IPS DF 4.7 (cell line): ENCODE results near the gene GUCA1C.

Experiments
- DNase-seq: peaks from one replicate; pipeline ENCODE4 v3.0.0-alpha.2; 2013; ENCODE audit warnings: low spot score; ENCODE audit errors: extremely low read depth

GUCA1C gene, protein sequence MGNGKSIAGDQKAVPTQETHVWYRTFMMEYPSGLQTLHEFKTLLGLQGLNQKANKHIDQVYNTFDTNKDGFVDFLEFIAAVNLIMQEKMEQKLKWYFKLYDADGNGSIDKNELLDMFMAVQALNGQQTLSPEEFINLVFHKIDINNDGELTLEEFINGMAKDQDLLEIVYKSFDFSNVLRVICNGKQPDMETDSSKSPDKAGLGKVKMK

DNA sequence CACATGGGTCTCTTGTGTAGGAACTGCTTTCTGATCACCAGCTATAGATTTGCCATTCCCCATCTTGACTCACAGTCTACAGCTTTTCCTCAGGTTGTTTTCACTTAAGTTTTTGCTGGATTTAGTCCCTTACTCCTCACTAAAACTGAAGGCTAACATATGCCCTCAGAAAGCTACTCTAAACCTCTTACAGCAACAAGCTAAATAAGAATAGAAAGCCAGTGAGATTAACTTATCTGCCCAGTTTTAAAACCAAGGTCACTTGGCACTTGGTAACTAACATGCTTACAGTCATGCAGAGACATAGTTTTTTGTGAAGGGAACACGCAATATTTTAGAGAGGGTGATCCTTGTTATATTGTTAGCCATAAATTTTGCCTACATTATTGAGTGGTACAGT, at the start of gene GUCA1C:
TSS of gene GUCA1C (minus strand) at position 180 of the 400 bp plus-strand sequence. CDS start at position 63, 117 bp downstream.
- no peak for DNase-seq

DNA sequence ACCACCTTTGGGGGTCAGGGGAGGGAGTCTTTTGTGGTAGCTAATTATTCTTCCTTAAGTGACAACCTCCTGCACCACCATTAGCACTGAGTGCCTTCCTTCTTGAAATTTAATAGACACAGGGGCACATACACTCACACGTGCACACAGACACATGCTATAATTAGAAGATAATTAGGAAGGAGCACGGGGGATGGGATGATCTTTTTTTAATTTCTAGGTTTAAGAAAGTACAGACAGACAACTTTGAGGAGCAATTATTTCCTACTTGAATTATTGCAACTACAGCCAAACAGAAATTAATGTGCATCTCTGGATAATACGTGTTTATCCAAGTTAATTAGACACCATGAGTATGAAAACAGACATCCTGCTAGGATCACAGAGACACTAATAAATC, 44.8 kb upstream of the GUCA1C start:
- DNase-seq: no peak

DNA sequence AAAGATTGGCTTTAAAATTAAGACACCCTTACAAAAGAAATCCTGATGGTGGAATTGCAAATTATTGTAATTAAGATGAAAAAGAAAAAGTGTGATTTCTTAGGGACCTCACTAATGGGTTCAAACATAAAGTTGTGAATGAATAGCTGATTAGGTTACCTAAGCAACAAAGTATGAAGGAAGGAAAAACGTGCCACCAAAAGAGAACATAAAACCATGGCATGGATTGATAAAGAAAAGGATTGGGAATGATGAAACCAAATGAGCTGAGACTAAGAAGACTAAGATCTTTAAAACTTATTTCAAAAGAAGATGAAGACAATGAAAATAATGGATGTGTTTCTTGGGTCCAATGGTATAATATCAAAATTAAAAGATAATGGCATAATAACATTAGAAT, 32.2 kb upstream of the GUCA1C start:
- no peak for DNase-seq

DNA sequence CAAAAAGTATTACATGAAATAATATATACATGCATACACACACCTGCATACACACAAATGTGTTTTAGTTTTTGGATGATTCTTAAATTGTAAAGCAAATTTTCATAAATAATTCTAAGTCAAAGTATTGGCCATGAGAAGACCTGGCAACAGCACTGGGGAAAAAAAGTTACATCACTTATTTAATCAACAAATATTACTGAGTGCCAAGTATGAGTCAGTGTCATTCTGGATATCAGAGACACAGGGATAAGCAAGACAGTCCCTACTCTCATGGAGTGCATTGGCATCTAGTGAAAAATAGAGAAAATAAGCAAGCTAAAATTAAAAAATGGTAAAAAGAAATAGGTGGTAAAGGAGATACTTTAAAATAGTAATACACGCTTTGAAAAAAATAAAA, 29.4 kb upstream of the GUCA1C start:
- no peak for DNase-seq

DNA sequence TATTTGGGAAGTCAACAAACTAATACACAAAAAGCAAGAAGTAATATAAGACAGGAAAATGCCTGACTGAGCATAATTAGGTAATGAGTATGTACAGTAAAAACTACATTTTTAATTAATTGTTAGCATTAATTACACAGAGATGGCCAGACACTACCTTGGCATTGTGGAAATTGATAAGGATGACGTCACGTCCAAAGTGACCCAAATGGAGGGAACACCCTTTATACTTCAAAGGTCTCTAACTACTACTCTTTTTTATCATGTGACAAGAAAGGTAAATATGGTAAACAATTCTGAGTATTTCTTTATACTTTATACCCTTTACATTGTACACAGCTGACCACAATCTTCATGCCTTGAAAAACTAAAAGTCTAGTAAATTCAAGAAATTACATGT, 22.4 kb upstream of the GUCA1C start:
- no peak for DNase-seq

DNA sequence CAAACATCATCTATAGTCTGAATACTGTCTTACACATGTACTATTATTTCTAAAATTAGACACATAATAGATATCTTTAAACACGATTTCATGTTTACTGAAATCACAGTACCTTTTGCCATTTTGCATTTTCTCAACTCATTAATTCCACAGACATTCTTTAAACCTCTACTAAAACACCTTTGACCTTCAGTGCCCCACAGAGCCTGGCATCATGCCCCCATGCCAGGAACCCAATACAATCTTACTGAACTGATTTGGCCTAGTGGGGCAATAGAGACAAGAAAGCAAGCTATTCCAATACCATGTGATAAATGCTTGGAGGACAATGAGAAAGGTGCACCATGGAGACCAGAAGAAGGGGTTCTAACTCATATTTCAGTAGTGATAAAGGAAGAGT, 19.3 kb upstream of the GUCA1C start:
- no peak for DNase-seq

DNA sequence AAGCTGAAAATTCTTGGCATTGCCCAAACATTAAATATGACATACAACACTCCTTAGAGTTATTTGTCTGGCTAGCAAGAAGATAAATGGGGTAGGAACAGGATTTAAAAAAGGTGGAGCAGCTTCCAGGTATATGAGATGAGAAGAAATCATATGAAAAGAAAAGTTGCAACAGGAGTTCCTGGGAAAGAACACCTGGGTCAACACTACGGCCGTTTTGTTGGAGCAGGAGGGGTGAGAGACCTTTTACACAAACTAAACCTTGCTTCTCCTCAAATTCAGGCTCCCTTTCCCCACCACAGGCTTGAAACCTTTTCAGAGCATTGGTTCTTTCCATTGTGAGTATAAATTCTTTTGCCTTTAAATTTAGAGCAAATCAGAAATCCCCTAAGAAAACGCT, 18.8 kb upstream of the GUCA1C start:
- no peak for DNase-seq

DNA sequence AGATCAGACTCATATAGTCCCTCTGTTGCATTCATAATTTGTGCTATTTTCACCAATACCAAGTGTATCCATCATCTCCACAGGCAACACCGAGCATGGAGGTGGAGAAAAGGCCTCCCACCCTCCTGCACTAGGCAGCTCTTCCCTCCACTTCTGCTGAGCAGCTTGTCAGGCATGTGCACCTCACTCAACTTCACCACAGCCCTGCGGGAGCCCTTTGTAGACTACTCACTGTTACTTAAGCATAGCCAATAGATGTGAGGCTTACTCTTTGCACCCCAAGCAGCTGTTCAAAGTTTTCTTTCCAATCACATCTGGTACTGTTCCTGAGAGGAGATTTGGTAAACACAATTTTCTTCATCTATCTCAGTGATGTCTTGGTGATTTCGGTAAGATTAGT, 16.9 kb upstream of the GUCA1C start:
- DNase-seq: no peak

DNA sequence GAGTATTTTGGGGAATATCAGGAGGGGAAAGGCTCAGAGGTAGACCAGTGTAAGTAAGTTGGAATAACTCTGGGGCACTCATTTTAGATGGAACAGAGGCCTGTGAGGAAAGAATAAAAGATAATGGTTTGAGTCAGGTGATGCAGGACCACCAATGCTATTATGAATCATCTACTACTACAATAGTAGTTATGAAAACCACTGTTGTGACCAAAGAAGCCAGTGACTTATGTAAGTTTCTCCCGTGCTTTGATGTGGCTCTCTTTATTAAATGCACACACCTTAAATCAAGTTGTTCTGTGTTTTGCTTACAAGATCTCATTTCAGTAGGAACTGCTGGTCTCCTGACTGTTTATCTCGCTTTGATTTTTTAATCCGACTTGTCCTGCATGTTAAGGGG, 13.1 kb upstream of the GUCA1C start:
- no peak for DNase-seq

DNA sequence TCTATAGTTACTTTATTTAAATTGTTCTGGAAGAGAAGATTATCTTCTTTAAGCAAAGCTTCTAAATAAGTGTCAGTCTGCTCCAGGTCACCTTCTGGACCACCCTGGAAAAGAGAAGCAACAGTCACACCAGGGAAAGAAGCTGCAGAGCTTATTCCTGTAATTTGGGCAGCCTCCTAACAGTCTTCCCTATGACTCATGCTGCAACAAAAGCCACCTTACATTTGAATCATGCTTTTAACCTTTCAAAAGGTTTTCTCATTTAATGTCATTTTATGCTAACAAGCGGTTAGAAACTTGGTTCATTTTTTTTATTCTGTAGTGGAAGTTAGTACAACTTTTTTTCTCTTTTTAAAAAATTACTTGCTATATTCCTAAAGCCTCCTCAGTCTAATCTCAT, 5.3 kb upstream of the GUCA1C start:
- DNase-seq: no peak

DNA sequence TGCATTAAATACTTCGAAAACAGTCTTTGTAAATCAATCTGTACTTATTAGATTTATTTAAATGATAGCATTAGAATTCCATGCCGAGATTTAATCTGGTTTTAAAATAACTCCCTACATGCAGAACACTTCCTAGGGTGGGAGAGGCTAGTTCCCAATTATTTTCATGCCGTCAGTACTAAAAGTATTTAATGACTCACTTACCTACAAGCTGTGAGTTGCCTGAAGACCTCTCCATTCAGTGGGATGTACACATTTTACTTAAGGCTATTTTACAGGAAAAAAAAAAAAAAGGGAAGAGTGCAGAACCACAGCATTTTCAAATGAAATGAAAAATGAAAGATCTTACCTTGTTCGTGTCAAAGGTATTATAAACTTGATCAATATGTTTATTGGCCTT, 469 bp downstream of the GUCA1C start:
- DNase-seq: no peak

DNA sequence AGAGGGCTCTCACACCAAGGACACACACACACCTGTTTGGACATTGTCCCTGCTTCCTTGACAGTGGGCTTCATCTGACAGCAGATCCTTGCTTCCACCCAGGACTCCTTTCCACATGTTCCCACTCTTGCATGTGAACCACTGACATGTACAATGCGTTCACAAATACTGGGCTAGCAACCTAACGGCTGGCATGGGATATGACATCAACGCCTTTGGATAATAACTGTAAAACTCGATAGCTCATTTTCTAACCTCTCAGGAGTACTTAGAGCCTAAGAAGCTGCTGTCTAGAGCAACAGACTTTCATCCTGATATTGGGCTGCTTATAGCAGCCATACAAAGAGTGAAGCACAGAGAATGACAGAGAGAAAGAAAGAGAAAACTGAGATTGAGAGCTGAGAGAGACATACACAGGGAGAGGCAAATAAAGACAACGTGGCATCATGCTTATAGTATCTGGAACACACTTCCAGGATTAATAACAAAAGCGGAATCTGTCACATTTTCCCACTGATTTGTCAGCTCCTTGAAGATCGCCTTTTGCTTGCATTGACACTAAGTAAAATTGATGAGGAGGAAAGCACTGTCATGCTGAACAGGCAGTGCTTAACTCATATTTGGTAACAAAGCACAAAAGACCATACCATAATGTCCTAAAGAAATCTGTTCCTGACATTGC, 1.7 kb downstream of the GUCA1C start:
- no peak for DNase-seq

DNA sequence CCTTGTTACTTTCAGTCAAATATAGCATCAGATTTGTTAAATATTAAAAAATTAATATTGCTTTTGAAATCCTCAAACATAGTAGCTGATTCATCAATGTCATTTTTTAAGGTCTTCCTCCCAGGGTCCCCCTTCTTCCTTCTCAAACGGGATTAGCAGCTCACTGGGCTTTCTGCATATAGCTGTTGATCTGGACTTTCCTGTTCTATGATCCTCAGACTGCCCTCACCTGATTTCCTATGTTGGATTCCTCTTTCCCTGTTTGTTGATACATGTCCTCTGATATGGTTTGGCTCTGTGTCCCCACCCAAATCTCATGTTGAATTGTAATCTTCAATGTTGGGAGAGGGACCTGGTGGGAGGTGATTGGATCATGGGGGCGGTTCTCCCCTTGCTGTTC, 5.8 kb downstream of the GUCA1C start:
- DNase-seq: no peak

DNA sequence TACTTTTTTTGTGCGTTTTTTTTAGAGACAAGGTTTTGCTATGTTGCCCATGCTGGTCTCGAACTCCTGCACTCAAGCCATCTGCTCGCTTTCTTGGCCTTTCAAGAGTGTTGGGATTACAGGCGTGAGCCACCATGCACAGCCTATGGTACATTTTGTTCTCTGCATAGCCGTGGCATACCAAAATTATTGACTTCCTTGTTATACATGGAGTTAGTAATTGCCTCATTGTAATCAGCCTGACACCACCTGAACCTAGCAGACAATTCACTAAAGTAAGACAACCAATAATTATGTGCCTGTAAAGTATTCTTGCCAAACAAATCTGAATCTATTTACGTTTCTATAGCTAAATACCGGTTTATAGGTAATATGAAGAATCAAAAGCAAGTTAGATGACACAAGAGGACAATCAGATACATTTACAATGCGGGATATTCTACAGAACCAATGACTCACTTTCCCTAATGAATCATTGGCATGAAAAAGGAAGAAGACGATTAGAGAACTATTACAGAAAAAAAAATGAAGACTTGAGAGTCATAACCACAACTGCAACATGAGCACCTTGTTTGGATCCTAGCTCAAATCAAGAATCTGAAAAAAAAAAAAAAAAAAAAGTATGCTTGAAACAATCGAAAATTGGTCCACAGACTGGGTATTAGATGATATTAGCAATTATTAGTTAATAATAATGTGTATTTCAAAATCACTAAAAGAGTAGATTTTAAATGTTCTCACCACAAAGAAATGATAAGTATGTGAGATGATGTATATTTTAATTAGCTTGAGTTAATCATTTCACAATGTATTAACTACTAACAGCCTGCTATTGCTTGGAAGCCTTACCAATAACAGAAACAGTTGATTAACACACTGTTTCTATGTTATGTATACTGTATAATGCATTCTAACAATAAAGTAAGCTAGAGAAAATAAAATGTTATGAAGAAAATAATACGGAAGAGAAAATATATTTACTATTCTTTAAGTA, 7.1 kb downstream of the GUCA1C start:
- DNase-seq: no peak

DNA sequence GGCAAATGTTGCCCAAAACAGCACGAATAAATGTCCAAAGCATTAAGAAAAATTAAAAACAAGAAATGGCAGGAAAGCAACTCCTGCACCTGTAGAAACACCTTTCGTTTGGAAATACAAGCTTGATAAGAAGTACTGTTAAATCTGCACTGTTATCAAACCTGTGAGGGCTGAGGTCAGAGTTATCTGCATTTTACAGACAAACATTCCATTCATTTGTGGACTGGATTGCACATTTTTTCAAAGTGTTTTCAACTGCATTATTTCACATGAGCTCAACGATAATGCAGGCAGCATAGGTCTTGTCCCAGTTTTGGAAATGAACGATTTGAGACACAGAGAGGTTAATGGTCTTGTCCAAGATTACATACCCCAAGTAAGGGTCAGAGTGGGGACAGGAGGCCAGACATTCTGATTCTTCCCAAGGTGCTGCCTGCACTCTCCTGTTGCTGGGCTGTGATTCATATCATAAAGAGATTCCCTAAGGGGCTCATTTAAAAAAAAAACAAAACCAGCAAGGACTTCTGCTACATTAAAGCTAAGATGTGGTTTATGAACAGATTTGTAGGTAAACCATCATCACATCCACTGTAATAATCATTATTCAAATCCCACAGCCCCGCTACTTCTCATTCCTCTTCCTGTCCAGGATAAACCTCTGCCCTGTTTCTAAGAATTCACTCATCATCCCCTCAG, 13.0 kb downstream of the GUCA1C start:
- no peak for DNase-seq

DNA sequence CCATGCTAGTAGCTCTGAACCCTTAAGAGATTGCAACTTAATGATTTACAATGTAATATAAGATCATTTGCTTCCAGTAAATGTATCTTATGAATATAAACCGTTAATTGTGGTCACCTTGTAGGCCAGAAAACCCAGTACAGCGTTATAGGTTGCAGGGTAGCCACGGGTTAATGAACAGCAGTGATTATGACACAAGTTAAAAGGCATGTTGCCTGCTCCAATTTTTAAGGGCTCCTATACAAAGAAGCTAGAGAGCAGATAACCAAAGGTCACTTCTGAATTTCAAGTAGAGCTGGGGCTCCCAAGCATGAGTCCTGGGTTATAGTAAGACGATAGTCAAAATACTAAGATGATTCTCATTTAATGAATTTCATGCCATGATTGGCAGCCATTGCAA, 13.5 kb downstream of the GUCA1C start:
- DNase-seq: no peak

DNA sequence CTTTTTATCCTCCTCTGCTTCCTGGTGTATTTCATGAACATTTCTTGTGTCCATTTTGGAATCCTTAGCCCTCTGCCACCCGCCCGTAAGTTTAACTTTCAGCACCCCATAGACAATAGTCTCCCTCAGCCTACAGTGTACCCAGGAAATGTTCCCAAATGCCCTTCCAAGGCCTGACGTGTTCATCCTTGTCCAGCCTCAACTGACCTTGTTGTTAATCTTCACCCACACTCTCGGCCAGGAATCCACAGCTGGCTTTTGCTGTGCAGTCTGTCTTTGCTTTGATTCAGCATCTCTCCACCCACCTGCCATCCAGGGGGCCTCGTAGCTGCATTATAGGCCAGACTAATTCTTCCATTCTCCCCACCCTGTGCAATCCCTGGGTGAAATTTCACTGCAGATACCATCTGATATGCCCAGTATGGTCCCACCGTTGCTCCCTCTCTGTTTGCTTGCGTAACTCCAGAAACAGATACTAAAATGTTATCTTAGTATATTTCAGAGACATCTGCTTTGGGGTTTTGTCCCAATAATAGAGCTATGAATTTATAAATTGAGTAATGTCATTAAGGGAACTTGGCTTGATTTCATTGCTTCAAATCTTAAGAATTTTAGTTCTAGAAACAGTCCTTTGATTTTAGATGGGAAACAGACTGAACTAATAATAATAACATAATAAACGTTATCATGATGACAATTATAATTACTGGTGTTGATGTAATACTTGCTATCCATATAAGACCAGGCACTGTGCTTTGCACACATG, 16.6 kb downstream of the GUCA1C start:
- DNase-seq: no peak

DNA sequence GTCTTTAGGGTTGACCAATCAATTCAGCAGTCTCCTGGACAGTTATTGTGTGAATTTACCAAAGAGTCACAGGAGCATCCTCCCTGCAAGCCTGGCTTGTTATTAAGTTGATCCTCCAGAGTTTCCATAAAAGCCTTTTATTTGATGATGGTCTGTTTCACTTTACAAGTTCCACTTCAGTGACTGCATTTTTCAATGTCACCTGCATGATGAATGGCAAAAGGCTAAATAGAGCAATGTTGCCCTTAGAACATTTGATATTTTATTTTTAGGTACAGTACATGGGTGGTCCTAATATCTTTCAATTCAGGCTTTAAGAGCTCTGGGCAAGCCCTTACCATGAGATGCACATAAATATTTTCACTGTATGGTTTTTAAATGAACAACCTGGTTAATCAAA, 22.6 kb downstream of the GUCA1C start:
- DNase-seq: no peak

DNA sequence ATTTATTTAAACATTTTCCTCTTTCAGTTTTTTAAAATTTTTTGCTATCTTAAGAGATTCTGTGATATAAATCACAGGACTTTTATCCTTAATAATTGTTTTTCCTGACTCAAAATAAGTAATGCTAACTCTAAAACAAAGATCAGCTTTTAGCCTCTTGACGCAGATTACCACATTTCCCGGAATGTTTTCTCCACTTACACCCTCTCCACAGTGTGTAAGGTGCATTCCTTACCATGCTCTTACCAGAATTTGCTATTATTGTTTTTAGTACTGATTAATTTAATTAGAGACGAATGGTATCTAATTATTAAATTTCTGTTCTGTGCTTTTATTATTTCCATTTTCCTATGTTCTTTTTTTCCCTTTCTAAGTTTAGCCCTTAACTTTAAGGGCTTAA, 34.8 kb downstream of the GUCA1C start:
- DNase-seq: no peak

DNA sequence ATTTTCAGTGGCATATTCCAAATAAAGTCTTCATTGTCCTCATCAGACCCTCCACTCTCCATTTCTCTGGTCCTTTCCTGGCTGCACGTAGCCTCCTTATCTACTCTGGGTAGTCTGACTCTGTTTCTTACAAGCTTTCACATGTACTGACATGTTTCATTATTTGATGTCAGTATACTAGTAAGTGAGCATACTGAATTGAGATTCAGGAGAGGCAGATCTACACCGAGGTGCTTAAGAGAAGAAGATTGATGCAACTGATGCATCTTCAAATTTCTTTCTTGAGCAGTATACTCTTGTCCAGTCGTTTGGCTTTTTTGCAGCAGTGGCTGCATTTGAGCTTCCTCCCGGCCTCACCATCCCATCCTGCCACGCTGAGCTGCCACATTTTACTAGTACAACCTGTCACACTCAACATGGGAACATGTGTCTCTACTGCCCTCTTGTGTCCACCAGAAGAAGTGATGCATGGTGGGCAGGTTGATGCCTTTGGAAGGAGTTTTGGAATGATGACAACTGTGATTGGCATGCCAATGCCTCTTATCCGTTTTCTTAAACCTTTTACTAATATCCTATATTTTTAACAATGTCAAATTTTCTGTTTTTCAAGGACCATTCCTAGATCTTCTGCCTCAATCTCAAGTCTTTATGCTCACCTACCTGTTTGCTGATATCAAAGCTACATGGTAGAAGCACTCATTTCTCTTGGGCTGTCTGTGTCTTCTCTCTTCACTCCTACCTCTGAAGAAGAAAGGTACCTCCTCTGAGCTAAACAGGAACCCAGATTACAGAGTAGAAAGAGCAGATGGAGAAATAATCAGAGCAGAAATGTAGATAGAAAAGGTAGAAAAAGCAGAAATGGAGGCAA, 38.7 kb downstream of the GUCA1C start:
- peak; percentile 51 for DNase-seq
